A549 (cell line): Measurements from ENCODE around the gene TFF3. TPM values are rescaled to one million over a fixed set of nuclear protein-coding genes. Genes with fewer than 3 reads are reported as not detected.

Source experiments
- ATAC-seq, 2 experiments: fragments of 200-7000 bp in 1 of 2; fragments of >200 bp in 1 of 2; cut with Nextera tagmentation in 1 of 2; cut with Tn5 transposase in 1 of 2; 3 replicates each; pipeline versions ENCODE4 v1.8.0 to v1.9.1; 2018 to 2020; ENCODE audit warnings: mild to moderate bottlenecking in 1 of 2, moderate library complexity in 1 of 2
- CTCF ChIA-PET: fragments of 300-600 bp; sonication (Branson Sonifier 250); formaldehyde crosslinking; extraction: SDS; loops from one replicate; lab custom pipeline; 2021; ENCODE audit warnings: antibody characterized with exemption, inconsistent platforms; lab: Yijun Ruan, JAX
- POLR2A ChIA-PET: fragments of 350-600 bp; formaldehyde crosslinking; extraction: SDS; loops from one replicate; lab custom pipeline; 2021; ENCODE audit warnings: antibody characterized with exemption, inconsistent platforms; lab: Yijun Ruan, JAX
- DNase-seq, 2 experiments: peaks; one replicate each; pipeline versions ENCODE4 v3.0.0 to v3.0.0-alpha.2; 2011 to 2016; ENCODE audit warnings: low read depth in 1 of 2, low spot score in 1 of 2
- FAIRE-seq: peaks from 2 replicates; lab custom pipeline; 2011; peaks lifted over from hg19 to GRCh38; lab: Jason Lieb, UNC
- H3K27ac ChIP-seq, 2 experiments: fragments of >200 bp; sonication (Bioruptor Twin); formaldehyde crosslinking; 3 replicates each; pipeline ENCODE4 v1.5.1; 2016 to 2017
- H3K4me1 ChIP-seq: fragments of >200 bp; sonication (Bioruptor Twin); formaldehyde crosslinking; 3 replicates; pipeline ENCODE4 v1.6.1; 2016
- H3K4me2 ChIP-seq: fragments of >200 bp; sonication (Bioruptor Twin); formaldehyde crosslinking; 3 replicates; pipeline ENCODE4 v1.6.1; 2016
- H3K4me3 ChIP-seq: fragments of >200 bp; sonication (Bioruptor Twin); formaldehyde crosslinking; 3 replicates; pipeline ENCODE4 v1.5.1; 2016
- H3K9me3 ChIP-seq: fragments of >200 bp; sonication (Bioruptor Twin); formaldehyde crosslinking; 3 replicates; pipeline ENCODE4 v1.6.1; 2016
- BCL3 ChIP-seq: fragments of >200 bp; sonication (Bioruptor Twin); formaldehyde crosslinking; IDR thresholded peaks from 3 replicates; pipeline ENCODE4 v1.6.1; 2016
- BHLHE40 ChIP-seq: IDR thresholded peaks from 2 replicates; pipeline ENCODE4 v1.6.1; 2012; ENCODE audit warnings: low read depth, low read length, inconsistent platforms
- CBX2 ChIP-seq: fragments of 200-600 bp; sonication (generic); IDR thresholded peaks from 2 replicates; pipeline ENCODE4 v1.6.1; 2016; ENCODE audit warnings: low read depth, mild to moderate bottlenecking, borderline replicate concordance
- CTCF ChIP-seq: fragments of >200 bp; sonication (Bioruptor Twin); formaldehyde crosslinking; IDR thresholded peaks from 3 replicates; pipeline ENCODE4 v1.5.1; 2016
- E2F6 ChIP-seq: IDR thresholded peaks from 2 replicates; pipeline ENCODE4 v1.6.1; 2012; ENCODE audit warnings: low read depth, borderline replicate concordance
- EHF ChIP-seq: fragments of 250-450 bp; sonication (Bioruptor Pico); IDR thresholded peaks from 2 replicates; pipeline ENCODE4 v1.5.0; 2020; ENCODE audit warnings: mild to moderate bottlenecking
- FOSL2 ChIP-seq, 2 experiments: fragments of 450-650 bp in 1 of 2; fragments of >200 bp in 1 of 2; sonication (Bioruptor Twin) in 1 of 2; formaldehyde crosslinking; IDR thresholded peaks; 2 replicates each; pipeline versions ENCODE4 v1.5.0 to v1.6.1; 2016 to 2020; ENCODE audit warnings: mild to moderate bottlenecking in 1 of 2, moderate library complexity in 1 of 2
- HMGXB4 ChIP-seq: fragments of 250-450 bp; sonication (Bioruptor Pico); IDR thresholded peaks from 2 replicates; pipeline ENCODE4 v1.5.0; 2021; ENCODE audit warnings: mild to moderate bottlenecking, moderate library complexity, borderline replicate concordance
- HOXA7 ChIP-seq: fragments of 250-450 bp; sonication (Bioruptor Pico); IDR thresholded peaks from 2 replicates; pipeline ENCODE4 v1.5.0; 2020; ENCODE audit warnings: mild to moderate bottlenecking, moderate library complexity
- MAFK ChIP-seq: fragments of 450-650 bp; IDR thresholded peaks from 2 replicates; pipeline ENCODE4 v1.6.1; 2014; ENCODE audit not compliant: partially characterized antibody
- PBX3 ChIP-seq: IDR thresholded peaks from 2 replicates; pipeline ENCODE4 v1.6.1; 2012
- SMC3 ChIP-seq: fragments of >200 bp; sonication (Bioruptor Twin); formaldehyde crosslinking; IDR thresholded peaks from 3 replicates; pipeline ENCODE4 v1.6.1; 2018; ENCODE audit warnings: inconsistent platforms
- TFCP2L1 ChIP-seq: fragments of 250-450 bp; sonication (Bioruptor Pico); IDR thresholded peaks from 2 replicates; pipeline ENCODE4 v1.5.0; 2021; ENCODE audit warnings: mild to moderate bottlenecking
- ZNF302 ChIP-seq: fragments of 250-450 bp; sonication (Bioruptor Pico); IDR thresholded peaks from 2 replicates; pipeline ENCODE4 v1.9.0; 2021; ENCODE audit warnings: inconsistent platforms, mild to moderate bottlenecking, moderate library complexity
- WGBS: methylation state at CpG from one replicate; pipeline ENCODE4 v1.1.6; 2017; ENCODE audit errors: missing lambda C conversion rate; 5-methylcytosine and 5-hydroxymethylcytosine counted together
- polyA plus RNA-seq, 4 experiments: library from polyadenylated mRNA; depleted of rRNA in 3 of 4; stranded (reverse); fragments of >200 nt; fragmentation: RNase III in 1 of 4; extraction: RNeasy Plus Mini Kit Qiagen cat#74134 plus additional on column Dnase treatment in 1 of 4; gene quantifications; 2 replicates in 3 of 4; 3 replicates in 1 of 4; pipeline ENCODE4 v1.2.3, GENCODE V29; 2011 to 2017

TFF3 gene
- polyA plus RNA-seq, 2 of the 4 experiments (the other 2 are of a cell fraction): 0.43 TPM; not detected in 1

- TF ChIP-seq CTCF: no peak
Observed at GRCh38 chr21:42280356-42281180, 34.6 kb downstream of the TFF3 start (continued).

GRCh38 chr21:42279888-42280287 is 35.3 kb downstream of the TFF3 start:
- TF ChIP-seq TFCP2L1 (CRISPR knock-in tag): no peak
- POLR2A ChIA-PET: no interaction called here
- Histone ChIP-seq H3K9me3 (no peaks in the 10 kb centered on the region), H3K4me2 (no peak overlapping the region), H3K4me3 (no peak overlapping the region), H3K4me1 (no peaks in the 10 kb centered on the region), H3K27ac (no peak overlapping the region)
- FAIRE-seq (no peak), DNase-seq (no peak), ATAC-seq (no peak)
- 94% methylated on average over 8 of the region's 11 CpGs for WGBS
- CTCF ChIA-PET: interaction anchor here (0.8 to 1.8 kb wide), 5 partner anchors 9 to 169 kb away, joined by 3 to 5 read pairs (median 4); no protein-coding TSS in a partner anchor

- CTCF ChIA-PET: interaction anchor here (1.0 to 1.8 kb wide), 4 partner anchors 8 to 170 kb away, joined by 3 to 5 read pairs (median 4); no protein-coding TSS in a partner anchor
Observed at GRCh38 chr21:42279341-42279871, 35.8 kb downstream of the TFF3 start.

GRCh38 chr21:42278451-42279149 is 36.6 kb downstream of the TFF3 start:
- Histone ChIP-seq H3K9me3 (no peaks in the 10 kb centered on the region), H3K4me2 (no peak overlapping the region), H3K27ac (no peak overlapping the region), H3K4me1 (no peaks in the 10 kb centered on the region), H3K4me3 (no peak overlapping the region)
- no peak for DNase-seq
- no peak for FAIRE-seq
- ChIA-PET CTCF (interaction anchor here (1.8 kb wide), 2 partner anchors 20 to 133 kb away, joined by 5 read pairs; no protein-coding TSS in a partner anchor), POLR2A (no interaction called here)
- 81% methylated on average over 13 of the region's 19 CpGs for WGBS
- ATAC-seq: no peak
- TF ChIP-seq BCL3: no peak
- TF ChIP-seq HOXA7: no peak
- no peak for TF ChIP-seq PBX3
- TF ChIP-seq BHLHE40: no peak
- no peak for TF ChIP-seq ZNF302 (CRISPR knock-in tag)
- no peak for TF ChIP-seq CBX2
- TF ChIP-seq E2F6: no peak
- TF ChIP-seq FOSL2 (IDR thresholded peaks at IDR 0.05): no peak
- no peak for TF ChIP-seq FOSL2 (CRISPR knock-in tag; IDR thresholded peaks at IDR 0.05)
- TF ChIP-seq EHF (CRISPR knock-in tag): no peak

More at GRCh38 chr21:42279341-42279871, 35.8 kb downstream of the TFF3 start:
- Histone ChIP-seq H3K4me3 (no peak overlapping the region), H3K4me2 (no peak overlapping the region), H3K4me1 (no peaks in the 10 kb centered on the region), H3K27ac (no peak overlapping the region), H3K9me3 (no peaks in the 10 kb centered on the region)
- TF ChIP-seq CBX2 (no peak), SMC3 (no peak), MAFK (no peak), BHLHE40 (no peak), HMGXB4 (CRISPR knock-in tag) (no peak), PBX3 (no peak)
- FAIRE-seq: no peak
- WGBS: 82% methylated on average over 11 of the region's 20 CpGs
- no peak for DNase-seq
- no peak for ATAC-seq
- POLR2A ChIA-PET: no interaction called here
